GM12878 (cell line): ENCODE results near the gene ZNF763. TPM values are rescaled to one million over a fixed set of nuclear protein-coding genes. Genes with fewer than 3 reads are reported as not detected.
A peak's percentile ranks its signal among the peaks of the same experiment; 100 is the strongest.

ENCODE experiments used
- CBFB ChIP-seq: IDR thresholded peaks from 2 replicates; pipeline ENCODE4 v1.6.1; 2016; ENCODE audit warnings: antibody characterized with exemption, low read depth
- E4F1 ChIP-seq: fragments of 450-650 bp; IDR thresholded peaks from 2 replicates; pipeline ENCODE4 v1.6.1; 2018; ENCODE audit warnings: borderline replicate concordance, mild to moderate bottlenecking; ENCODE audit not compliant: partially characterized antibody
- GATAD2B ChIP-seq: fragments of 450-650 bp; conservative IDR thresholded peaks from 2 replicates; pipeline ENCODE4 v1.6.1; 2017; ENCODE audit warnings: low read depth, mild to moderate bottlenecking, moderate library complexity
- MEF2B ChIP-seq: fragments of 450-650 bp; IDR thresholded peaks from 2 replicates; pipeline ENCODE4 v1.6.1; 2018; ENCODE audit warnings: mild to moderate bottlenecking, moderate library complexity; ENCODE audit not compliant: partially characterized antibody, poor library complexity, severe bottlenecking
- MTA2 ChIP-seq: fragments of 450-650 bp; IDR thresholded peaks from 2 replicates; pipeline ENCODE4 v1.6.1; 2016; ENCODE audit warnings: low read depth, mild to moderate bottlenecking, moderate library complexity
- NR2C1 ChIP-seq: fragments of 450-650 bp; IDR thresholded peaks from 2 replicates; pipeline ENCODE4 v1.6.1; 2017; ENCODE audit warnings: antibody characterized with exemption, mild to moderate bottlenecking, moderate library complexity
- POLR2A ChIP-seq: IDR thresholded peaks from 2 replicates; pipeline ENCODE4 v1.6.1; 2011; ENCODE audit warnings: low read depth, mild to moderate bottlenecking, low read length
- RAD21 ChIP-seq: IDR thresholded peaks from 2 replicates; pipeline ENCODE4 v1.6.1; 2011; ENCODE audit warnings: mild to moderate bottlenecking, low read depth, low read length, moderate library complexity; ENCODE audit not compliant: insufficient read depth
- RAD51 ChIP-seq: fragments of 450-650 bp; IDR thresholded peaks from 2 replicates; pipeline ENCODE4 v1.6.1; 2016; ENCODE audit warnings: moderate library complexity, mild to moderate bottlenecking, inconsistent platforms
- REST ChIP-seq: IDR thresholded peaks from 2 replicates; pipeline ENCODE4 v1.6.1; 2012; ENCODE audit warnings: mild to moderate bottlenecking, low read depth, low read length
- ZNF207 ChIP-seq: fragments of 450-650 bp; IDR thresholded peaks from 2 replicates; pipeline ENCODE4 v1.6.1; 2014; ENCODE audit warnings: antibody characterized with exemption, mild to moderate bottlenecking, borderline replicate concordance
- ZNF592 ChIP-seq: fragments of 450-650 bp; IDR thresholded peaks from 2 replicates; pipeline ENCODE4 v1.6.1; 2017; ENCODE audit warnings: mild to moderate bottlenecking, moderate library complexity
- polyA plus RNA-seq, 11 experiments: library from polyadenylated mRNA; depleted of rRNA in 4 of 11; unstranded in 6 of 11; stranded (reverse) in 5 of 11; fragments of >200 nt; fragmentation: Nextera tagmentation in 4 of 11; fragmentation: Illumina TruSeq in 1 of 11; extraction: Ambion mirVana in 4 of 11; extraction: Trizol in 1 of 11; gene quantifications; 1 replicate in 1 of 11; 2 replicates in 10 of 11; pipeline versions ENCODE4 v1.2.1 to v1.2.3, GENCODE V29; 2011 to 2016; ENCODE audit warnings: inconsistent platforms in 2 of 11, missing spikeins in 2 of 11, low read depth in 1 of 11
- total RNA-seq, 4 experiments: library from RNA; depleted of rRNA in 3 of 4; stranded (reverse); fragments of >200 nt in 3 of 4; fragmentation: Illumina TruSeq in 1 of 4; extraction: Trizol in 1 of 4; gene quantifications; 2 replicates each; pipeline versions ENCODE4 v1.2.1 to v1.2.3, GENCODE V29; 2013 to 2021
- TF ChIP-seq, protein P1 (sequence below): fragments of 450-650 bp; formaldehyde crosslinking; IDR thresholded peaks from 2 replicates; pipeline ENCODE4 v1.4.0; 2022; ENCODE audit warnings: mild to moderate bottlenecking, moderate library complexity
- TF ChIP-seq, protein P2 (sequence below): IDR thresholded peaks from 2 replicates; pipeline ENCODE4 v1.6.1; 2011; ENCODE audit warnings: low read depth, mild to moderate bottlenecking, low read length, moderate library complexity, borderline replicate concordance; ENCODE audit errors: extremely low read depth

Gene ZNF763
- total and polyA plus RNA-seq, 10 of the 15 experiments (the other 5 are each of a cell fraction or from before 2014, with no cell fraction given): 0.62 to 1.8 (median 1.1) TPM

DNA sequence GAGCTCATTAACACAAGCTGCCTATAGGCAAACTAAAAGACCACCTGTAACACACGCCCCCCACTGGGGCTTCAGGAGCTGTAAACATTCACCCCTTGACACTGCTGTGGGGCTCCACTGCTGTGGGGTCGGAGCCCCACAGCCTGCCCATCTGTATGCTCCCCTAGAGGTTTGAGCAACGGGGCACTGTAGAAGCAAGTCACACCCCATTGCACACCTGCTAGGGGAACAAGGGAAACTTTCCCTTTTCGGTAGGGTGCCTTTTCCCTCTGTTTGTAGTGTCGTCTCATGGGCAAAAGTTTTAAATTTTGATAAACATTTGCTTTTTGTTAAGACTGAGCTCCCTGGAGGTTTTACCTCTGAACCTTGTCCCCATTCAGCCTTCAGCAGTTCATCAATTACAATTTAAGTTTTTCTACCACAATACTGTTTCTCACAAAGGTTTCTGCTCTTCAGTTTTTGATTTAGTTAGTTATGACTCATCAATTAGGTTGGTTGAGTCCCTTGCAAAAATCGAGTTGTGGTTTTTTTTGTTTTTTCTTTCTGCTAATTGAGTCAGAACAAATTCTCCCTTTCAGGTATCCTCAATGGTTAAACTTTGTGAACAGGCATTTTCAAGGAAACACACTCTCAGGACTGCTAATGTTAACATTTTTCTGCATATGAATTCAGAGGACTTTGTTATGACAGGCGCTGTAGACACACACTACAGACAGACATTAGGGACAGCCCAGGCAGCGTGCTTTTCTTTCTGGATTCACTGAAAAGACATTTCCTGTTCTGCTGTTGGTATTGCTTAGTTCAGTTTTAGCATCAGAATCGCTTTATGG, 35.5 kb downstream of the ZNF763 start (continued):
- TF ChIP-seq, protein P1, sequence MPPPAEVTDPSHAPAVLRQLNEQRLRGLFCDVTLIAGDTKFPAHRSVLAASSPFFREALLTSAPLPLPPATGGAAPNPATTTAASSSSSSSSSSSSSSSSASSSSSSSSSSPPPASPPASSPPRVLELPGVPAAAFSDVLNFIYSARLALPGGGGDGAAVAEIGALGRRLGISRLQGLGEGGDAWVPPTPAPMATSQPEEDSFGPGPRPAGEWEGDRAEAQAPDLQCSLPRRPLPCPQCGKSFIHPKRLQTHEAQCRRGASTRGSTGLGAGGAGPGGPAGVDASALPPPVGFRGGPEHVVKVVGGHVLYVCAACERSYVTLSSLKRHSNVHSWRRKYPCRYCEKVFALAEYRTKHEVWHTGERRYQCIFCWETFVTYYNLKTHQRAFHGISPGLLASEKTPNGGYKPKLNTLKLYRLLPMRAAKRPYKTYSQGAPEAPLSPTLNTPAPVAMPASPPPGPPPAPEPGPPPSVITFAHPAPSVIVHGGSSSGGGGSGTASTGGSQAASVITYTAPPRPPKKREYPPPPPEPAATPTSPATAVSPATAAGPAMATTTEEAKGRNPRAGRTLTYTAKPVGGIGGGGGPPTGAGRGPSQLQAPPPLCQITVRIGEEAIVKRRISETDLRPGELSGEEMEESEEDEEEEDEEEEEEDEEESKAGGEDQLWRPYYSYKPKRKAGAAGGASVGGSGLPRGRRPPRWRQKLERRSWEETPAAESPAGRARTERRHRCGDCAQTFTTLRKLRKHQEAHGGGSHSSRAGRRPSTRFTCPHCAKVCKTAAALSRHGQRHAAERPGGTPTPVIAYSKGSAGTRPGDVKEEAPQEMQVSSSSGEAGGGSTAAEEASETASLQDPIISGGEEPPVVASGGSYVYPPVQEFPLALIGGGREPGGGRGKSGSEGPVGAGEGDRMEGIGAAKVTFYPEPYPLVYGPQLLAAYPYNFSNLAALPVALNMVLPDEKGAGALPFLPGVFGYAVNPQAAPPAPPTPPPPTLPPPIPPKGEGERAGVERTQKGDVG (CRISPR knock-in tag): no peak
- TF ChIP-seq POLR2A (no peak), MTA2 (peak; percentile 99), ZNF207 (no peak), ZNF592 (peak; percentile 32; the same call in 1 of the 2 replicates), RAD51 (peak; percentile 47; the same call in 1 of the 2 replicates), GATAD2B (peak; percentile 50; the same call in 1 of the 2 replicates), RAD21 (no peak), MEF2B (peak; percentile 97), E4F1 (no peak), REST (no peak), CBFB (peak; percentile 63; the same call in 1 of the 2 replicates), NR2C1 (peak; percentile 91)
- TF ChIP-seq, protein P2, sequence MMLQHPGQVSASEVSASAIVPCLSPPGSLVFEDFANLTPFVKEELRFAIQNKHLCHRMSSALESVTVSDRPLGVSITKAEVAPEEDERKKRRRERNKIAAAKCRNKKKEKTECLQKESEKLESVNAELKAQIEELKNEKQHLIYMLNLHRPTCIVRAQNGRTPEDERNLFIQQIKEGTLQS: no peak
